ENCODE results near the gene THADA.

DNA sequence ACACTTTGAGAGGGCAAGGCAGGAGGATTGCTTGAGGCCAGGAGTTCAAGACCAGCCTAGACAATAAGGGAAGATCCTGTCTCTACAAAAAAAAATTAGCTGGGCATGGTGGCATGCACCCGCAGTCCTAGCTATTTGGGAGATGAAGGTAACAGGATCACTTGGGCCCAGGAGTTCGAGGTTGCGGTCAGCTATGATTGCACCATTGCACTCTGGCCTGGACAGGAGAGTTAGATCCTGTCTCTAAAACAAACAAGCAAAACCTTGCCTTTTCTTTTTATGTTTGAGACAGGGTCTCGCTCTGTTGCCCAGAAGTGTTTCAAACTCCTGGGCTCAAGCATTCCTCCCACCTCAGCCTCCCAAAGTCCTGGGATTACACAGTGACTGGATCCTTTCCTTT lies 14.5 kb upstream of the THADA start:
- TF ChIP-seq, protein P1, sequence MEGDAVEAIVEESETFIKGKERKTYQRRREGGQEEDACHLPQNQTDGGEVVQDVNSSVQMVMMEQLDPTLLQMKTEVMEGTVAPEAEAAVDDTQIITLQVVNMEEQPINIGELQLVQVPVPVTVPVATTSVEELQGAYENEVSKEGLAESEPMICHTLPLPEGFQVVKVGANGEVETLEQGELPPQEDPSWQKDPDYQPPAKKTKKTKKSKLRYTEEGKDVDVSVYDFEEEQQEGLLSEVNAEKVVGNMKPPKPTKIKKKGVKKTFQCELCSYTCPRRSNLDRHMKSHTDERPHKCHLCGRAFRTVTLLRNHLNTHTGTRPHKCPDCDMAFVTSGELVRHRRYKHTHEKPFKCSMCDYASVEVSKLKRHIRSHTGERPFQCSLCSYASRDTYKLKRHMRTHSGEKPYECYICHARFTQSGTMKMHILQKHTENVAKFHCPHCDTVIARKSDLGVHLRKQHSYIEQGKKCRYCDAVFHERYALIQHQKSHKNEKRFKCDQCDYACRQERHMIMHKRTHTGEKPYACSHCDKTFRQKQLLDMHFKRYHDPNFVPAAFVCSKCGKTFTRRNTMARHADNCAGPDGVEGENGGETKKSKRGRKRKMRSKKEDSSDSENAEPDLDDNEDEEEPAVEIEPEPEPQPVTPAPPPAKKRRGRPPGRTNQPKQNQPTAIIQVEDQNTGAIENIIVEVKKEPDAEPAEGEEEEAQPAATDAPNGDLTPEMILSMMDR (IDR thresholded peaks at IDR 0.05): no peak
- no peak for TF ChIP-seq EZH2 (IDR thresholded peaks at IDR 0.05)

All from neural progenitor cell (in vitro differentiated cells).